Astrocyte (in vitro differentiated cells and primary cell): ENCODE measurements around the gene ACTN4. TPM values are rescaled to one million over a fixed set of nuclear protein-coding genes. Genes with fewer than 3 reads are reported as not detected.

Source experiments
- DNase-seq: peaks from one replicate; pipeline ENCODE4 v3.0.0-alpha.2; 2010; ENCODE audit warnings: low read depth
- FAIRE-seq: peaks from 2 replicates; lab custom pipeline; 2011; peaks lifted over from hg19 to GRCh38; lab: Jason Lieb, UNC
- H2AFZ ChIP-seq: 2 replicates; pipeline ENCODE4 v1.6.0; 2012; ENCODE audit warnings: low read depth, low read length, inconsistent platforms
- H3K27ac ChIP-seq: 2 replicates; pipeline ENCODE4 v1.5.1; 2011; ENCODE audit warnings: low read depth, low read length, inconsistent platforms
- H3K27me3 ChIP-seq: 2 replicates; pipeline ENCODE4 v1.6.0; 2011; ENCODE audit warnings: low read length, inconsistent platforms; ENCODE audit not compliant: insufficient read depth
- H3K36me3 ChIP-seq: 2 replicates; pipeline ENCODE4 v1.5.1; 2011; ENCODE audit warnings: low read length, inconsistent platforms; ENCODE audit not compliant: insufficient read depth
- H3K4me1 ChIP-seq: 2 replicates; pipeline ENCODE4 v1.5.1; 2011; ENCODE audit warnings: low read length, inconsistent platforms; ENCODE audit not compliant: insufficient read depth
- H3K4me2 ChIP-seq: 2 replicates; pipeline ENCODE4 v1.6.0; 2012; ENCODE audit warnings: low read length, inconsistent platforms
- H3K4me3 ChIP-seq: 2 replicates; pipeline ENCODE4 v1.5.1; 2011; ENCODE audit warnings: low read depth, mild to moderate bottlenecking, low read length, inconsistent platforms; ENCODE audit not compliant: insufficient read depth
- H3K79me2 ChIP-seq: 2 replicates; pipeline ENCODE4 v1.6.0; 2012; ENCODE audit warnings: mild to moderate bottlenecking, low read length, inconsistent platforms; ENCODE audit not compliant: insufficient read depth
- H3K9ac ChIP-seq: 2 replicates; pipeline ENCODE4 v1.6.0; 2012; ENCODE audit warnings: mild to moderate bottlenecking, low read length, inconsistent platforms
- H3K9me3 ChIP-seq: 2 replicates; pipeline ENCODE4 v1.5.1; 2012; ENCODE audit warnings: low read depth, mild to moderate bottlenecking, low read length, inconsistent platforms; ENCODE audit not compliant: insufficient read depth
- H4K20me1 ChIP-seq: 2 replicates; pipeline ENCODE4 v1.6.0; 2012; ENCODE audit warnings: low read length, inconsistent platforms; ENCODE audit not compliant: insufficient read depth
- H3K27ac Mint-ChIP-seq: one replicate; pipeline ENCODE4 v1.8.0; 2021; ENCODE audit warnings: mild to moderate bottlenecking, mixed read lengths; ENCODE audit not compliant: unreplicated experiment
- H3K27me3 Mint-ChIP-seq: one replicate; pipeline ENCODE4 v1.8.0; 2021; ENCODE audit warnings: low read depth, mixed read lengths; ENCODE audit not compliant: unreplicated experiment
- H3K36me3 Mint-ChIP-seq: one replicate; pipeline ENCODE4 v1.8.0; 2021; ENCODE audit warnings: low read depth, mixed read lengths; ENCODE audit not compliant: unreplicated experiment
- H3K4me1 Mint-ChIP-seq: one replicate; pipeline ENCODE4 v1.8.0; 2021; ENCODE audit warnings: low read depth, mixed read lengths; ENCODE audit not compliant: unreplicated experiment
- H3K4me3 Mint-ChIP-seq: one replicate; pipeline ENCODE4 v1.8.0; 2021; ENCODE audit warnings: mild to moderate bottlenecking, moderate library complexity, mixed read lengths; ENCODE audit not compliant: unreplicated experiment
- H3K9me3 Mint-ChIP-seq: one replicate; pipeline ENCODE4 v1.8.0; 2021; ENCODE audit warnings: mild to moderate bottlenecking, mixed read lengths; ENCODE audit not compliant: unreplicated experiment
- EZH2 ChIP-seq: IDR thresholded peaks from 2 replicates; pipeline ENCODE4 v1.6.1; 2012; ENCODE audit warnings: mild to moderate bottlenecking, low read length, inconsistent platforms; ENCODE audit not compliant: insufficient read depth
- total RNA-seq: library from RNA; stranded (reverse); gene quantifications from 2 replicates; pipeline ENCODE4 v1.2.1, GENCODE V29; 2021
- TF ChIP-seq, protein P1 (sequence below): IDR thresholded peaks from 2 replicates; pipeline ENCODE4 v1.5.1; 2011; ENCODE audit warnings: low read depth, mild to moderate bottlenecking, inconsistent platforms, low read length, moderate library complexity; ENCODE audit not compliant: insufficient read depth

ACTN4 gene
- total RNA-seq, 1 donor from 2014 or later = 879 TPM

DNA sequence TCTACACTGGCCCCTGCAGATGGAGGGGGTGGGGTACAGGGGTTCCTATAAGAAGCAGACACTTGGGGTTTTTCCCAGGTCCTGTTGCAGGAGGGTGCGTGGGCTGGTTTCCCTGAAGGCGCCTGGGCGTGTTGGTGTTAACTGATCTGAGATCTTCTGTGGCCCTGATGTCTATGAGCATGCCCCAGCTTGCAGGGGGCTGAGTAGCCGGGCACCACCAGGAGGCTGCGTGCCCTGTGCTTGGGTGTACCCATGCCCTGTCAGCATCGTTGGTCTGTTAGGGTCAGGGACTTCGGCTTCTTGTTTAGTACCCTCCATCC is 51.5 kb downstream of the ACTN4 start:
- H3K27me3 Mint-ChIP-seq = no peaks in the 10 kb centered on the region
- Histone ChIP-seq H2AFZ (no peak overlapping the region), H3K9me3 (no peaks in the 10 kb centered on the region), H4K20me1 (peaks cover 74% of the 10 kb centered on the region), H3K79me2 (peaks cover 99% of the 10 kb centered on the region), H3K4me3 (no peak overlapping the region), H3K9ac (no peak overlapping the region), H3K27ac (no peak overlapping the region), H3K4me2 (no peak overlapping the region), H3K27me3 (no peaks in the 10 kb centered on the region), H3K4me1 (peaks cover 28% of the 10 kb centered on the region), H3K36me3 (peaks cover 45% of the 10 kb centered on the region)
- TF ChIP-seq, protein P1, sequence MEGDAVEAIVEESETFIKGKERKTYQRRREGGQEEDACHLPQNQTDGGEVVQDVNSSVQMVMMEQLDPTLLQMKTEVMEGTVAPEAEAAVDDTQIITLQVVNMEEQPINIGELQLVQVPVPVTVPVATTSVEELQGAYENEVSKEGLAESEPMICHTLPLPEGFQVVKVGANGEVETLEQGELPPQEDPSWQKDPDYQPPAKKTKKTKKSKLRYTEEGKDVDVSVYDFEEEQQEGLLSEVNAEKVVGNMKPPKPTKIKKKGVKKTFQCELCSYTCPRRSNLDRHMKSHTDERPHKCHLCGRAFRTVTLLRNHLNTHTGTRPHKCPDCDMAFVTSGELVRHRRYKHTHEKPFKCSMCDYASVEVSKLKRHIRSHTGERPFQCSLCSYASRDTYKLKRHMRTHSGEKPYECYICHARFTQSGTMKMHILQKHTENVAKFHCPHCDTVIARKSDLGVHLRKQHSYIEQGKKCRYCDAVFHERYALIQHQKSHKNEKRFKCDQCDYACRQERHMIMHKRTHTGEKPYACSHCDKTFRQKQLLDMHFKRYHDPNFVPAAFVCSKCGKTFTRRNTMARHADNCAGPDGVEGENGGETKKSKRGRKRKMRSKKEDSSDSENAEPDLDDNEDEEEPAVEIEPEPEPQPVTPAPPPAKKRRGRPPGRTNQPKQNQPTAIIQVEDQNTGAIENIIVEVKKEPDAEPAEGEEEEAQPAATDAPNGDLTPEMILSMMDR = no peak
- no peak for TF ChIP-seq EZH2
- H3K4me1 Mint-ChIP-seq = peaks cover 35% of the 10 kb centered on the region
- H3K36me3 Mint-ChIP-seq = peaks cover 13% of the 10 kb centered on the region
- H3K27ac Mint-ChIP-seq = peak overlapping the region; percentile 41
- DNase-seq = no peak
- FAIRE-seq = no peak
- H3K9me3 Mint-ChIP-seq = no peaks in the 10 kb centered on the region
- H3K4me3 Mint-ChIP-seq = no peak overlapping the region

DNA sequence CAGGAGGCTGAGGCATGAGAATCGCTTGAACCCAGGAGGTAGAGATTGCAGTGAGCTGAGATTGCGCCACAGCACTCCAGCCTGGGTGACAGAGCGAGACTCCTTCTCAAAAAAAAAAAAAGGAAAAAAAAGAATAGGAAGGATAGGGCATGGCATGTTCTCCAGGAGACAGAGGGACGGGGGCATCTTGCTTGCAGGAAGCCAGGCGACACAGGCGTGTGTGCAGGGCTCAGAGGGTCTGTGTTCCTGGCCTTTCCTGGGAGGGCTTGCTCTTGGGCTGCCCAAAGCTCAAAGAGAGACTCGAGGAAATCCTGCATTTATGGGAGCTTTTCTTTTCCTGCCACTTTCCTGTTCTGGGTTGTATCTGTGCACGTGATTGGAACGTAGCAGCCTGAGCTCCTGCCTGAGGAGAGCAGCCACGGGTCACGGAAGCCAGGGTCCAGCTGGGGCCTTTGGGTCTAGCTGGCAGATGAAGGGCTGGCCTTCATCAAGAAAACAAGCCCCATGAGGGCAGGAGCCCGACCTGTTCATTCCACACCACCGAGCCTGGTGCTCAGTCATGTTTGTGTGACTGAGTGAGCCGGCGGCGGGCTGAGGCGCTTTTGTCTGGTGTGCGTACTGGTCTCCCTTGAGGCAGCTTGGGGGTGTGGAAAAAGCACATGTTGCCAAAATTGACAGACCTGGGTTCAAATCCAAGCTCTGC is 52.3 kb downstream of the ACTN4 start:
- Mint-ChIP-seq H3K4me3 (peak overlapping the region; percentile 27), H3K27ac (peak overlapping the region; percentile 41), H3K4me1 (peaks cover 28% of the 10 kb centered on the region), H3K36me3 (peaks cover 17% of the 10 kb centered on the region), H3K27me3 (no peaks in the 10 kb centered on the region), H3K9me3 (no peaks in the 10 kb centered on the region)
- Histone ChIP-seq H3K4me3 (no peak overlapping the region), H4K20me1 (peaks cover 82% of the 10 kb centered on the region), H3K4me2 (no peak overlapping the region), H3K27ac (no peak overlapping the region), H3K36me3 (peaks cover 47% of the 10 kb centered on the region), H2AFZ (no peak overlapping the region), H3K79me2 (peaks cover 99% of the 10 kb centered on the region), H3K9ac (no peak overlapping the region), H3K4me1 (peaks cover 22% of the 10 kb centered on the region), H3K9me3 (no peaks in the 10 kb centered on the region), H3K27me3 (no peaks in the 10 kb centered on the region)
- FAIRE-seq (no peak), DNase-seq (no peak)
- TF ChIP-seq EZH2 = no peak
- TF ChIP-seq, protein P1 = no peak

DNA sequence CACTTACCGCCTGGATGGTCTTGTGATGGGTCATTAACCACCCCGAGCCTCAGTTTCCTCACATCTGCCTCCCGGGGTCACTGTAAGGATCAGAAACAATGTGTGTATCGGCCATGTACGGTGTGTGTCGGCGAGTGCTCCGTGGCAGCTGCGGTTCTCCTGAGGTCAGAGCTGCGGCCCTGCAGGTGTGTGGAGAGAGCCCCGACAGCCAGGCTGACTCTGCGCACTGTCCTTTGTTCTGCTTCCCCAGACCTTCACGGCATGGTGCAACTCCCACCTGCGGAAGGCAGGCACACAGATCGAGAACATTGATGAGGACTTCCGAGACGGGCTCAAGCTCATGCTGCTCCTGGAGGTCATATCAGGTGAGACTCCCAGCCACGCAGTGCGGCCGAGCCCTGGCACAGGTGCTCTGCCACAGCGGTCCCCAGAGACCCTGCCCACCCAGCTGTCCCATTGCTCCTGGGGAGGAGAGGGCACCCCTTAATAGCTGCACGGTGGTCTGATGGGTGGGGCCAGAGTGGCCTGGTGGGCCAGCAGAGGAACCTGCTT is 53.0 kb downstream of the ACTN4 start:
- no peak overlapping the region for H3K4me2 ChIP-seq
- peaks cover 22% of the 10 kb centered on the region for H3K4me1 ChIP-seq
- H2AFZ ChIP-seq = no peak overlapping the region
- no peaks in the 10 kb centered on the region for H3K9me3 ChIP-seq
- peaks cover 17% of the 10 kb centered on the region for H3K36me3 Mint-ChIP-seq
- DNase-seq = no peak
- H3K79me2 ChIP-seq = peaks cover 99% of the 10 kb centered on the region
- H3K27ac Mint-ChIP-seq = peak overlapping the region; percentile 75
- FAIRE-seq = no peak
- peaks cover 85% of the 10 kb centered on the region for H4K20me1 ChIP-seq
- H3K27me3 Mint-ChIP-seq = no peaks in the 10 kb centered on the region
- no peak overlapping the region for H3K27ac ChIP-seq
- peaks cover 47% of the 10 kb centered on the region for H3K36me3 ChIP-seq
- peak overlapping the region; percentile 12 for H3K9ac ChIP-seq
- peaks cover 22% of the 10 kb centered on the region for H3K4me1 Mint-ChIP-seq
- no peak overlapping the region for H3K4me3 ChIP-seq
- no peaks in the 10 kb centered on the region for H3K9me3 Mint-ChIP-seq
- H3K4me3 Mint-ChIP-seq = no peak overlapping the region
- no peaks in the 10 kb centered on the region for H3K27me3 ChIP-seq
- TF ChIP-seq EZH2 = no peak
- TF ChIP-seq, protein P1 = no peak
